SIG-M5 treated with dmso at 0.1 percent for 504 hours (cell line): Measurements from ENCODE around the gene ONECUT3.
"Not testable (repeated sequence)": the region's sequence is repeated elsewhere in the genome, so short reads cannot be mapped to it uniquely, and the experiment has no call there.

Experiments
- DNase-seq: peaks from one replicate; lab custom pipeline; 2025; ENCODE audit not compliant: unreplicated experiment; lab: John Stamatoyannopoulos, UW

The ONECUT3 gene

DNA sequence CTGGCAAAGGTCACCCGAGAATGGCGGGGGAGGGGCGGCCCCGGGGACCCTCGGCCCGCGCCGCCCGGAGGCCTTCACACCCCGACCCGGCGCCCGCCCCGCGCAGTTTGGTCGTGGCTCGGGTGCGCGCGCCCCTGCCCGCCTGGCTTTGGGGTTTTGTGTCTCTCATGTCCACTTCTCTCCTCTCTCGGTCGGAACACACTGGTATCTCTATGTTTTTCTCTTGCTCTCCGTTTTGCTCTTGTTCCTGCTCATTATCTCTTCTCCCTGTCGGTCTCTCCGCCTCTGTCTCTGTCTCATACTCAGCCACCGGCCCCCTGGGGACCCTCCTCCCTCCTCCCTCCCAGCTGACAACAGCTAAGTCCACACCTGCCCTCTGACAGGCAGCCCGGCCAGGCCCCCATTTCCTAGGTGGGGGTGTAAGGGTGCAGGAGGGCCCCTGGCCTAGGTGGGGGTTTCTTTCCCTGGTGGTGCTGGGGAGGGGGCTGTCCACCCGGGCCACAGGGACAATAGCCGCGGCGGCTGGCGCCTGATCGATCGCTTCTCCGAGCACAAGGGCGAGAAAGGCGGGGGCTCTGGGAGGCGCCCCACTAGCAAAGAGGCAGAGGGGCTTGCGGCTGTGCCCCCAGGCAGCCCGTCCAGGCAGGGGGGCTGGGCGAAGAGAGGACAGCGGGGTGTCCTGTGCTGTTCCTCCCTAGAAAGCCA lies 2.3 kb downstream of the ONECUT3 start:
- no peak for DNase-seq

DNA sequence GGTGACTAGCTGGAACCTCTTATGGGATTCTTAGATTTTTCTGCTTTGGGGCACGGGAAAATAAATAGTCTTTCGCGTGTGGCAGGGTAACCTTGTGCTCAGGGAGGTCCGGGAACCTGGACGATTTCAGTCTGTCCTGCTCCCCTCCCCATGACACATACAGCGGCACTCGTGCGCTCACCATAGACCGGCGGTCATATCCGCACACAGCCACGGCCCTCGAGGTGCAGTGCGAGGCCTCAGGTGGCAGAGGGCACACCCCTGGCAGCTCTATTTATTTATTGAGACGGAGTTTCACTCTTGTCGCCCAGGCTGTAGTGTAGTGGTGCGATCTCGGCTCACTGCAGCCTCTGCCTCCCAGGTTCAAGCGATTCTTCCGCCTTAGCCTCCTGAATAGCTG lies 3.0 kb downstream of the ONECUT3 start:
- no peak for DNase-seq

DNA sequence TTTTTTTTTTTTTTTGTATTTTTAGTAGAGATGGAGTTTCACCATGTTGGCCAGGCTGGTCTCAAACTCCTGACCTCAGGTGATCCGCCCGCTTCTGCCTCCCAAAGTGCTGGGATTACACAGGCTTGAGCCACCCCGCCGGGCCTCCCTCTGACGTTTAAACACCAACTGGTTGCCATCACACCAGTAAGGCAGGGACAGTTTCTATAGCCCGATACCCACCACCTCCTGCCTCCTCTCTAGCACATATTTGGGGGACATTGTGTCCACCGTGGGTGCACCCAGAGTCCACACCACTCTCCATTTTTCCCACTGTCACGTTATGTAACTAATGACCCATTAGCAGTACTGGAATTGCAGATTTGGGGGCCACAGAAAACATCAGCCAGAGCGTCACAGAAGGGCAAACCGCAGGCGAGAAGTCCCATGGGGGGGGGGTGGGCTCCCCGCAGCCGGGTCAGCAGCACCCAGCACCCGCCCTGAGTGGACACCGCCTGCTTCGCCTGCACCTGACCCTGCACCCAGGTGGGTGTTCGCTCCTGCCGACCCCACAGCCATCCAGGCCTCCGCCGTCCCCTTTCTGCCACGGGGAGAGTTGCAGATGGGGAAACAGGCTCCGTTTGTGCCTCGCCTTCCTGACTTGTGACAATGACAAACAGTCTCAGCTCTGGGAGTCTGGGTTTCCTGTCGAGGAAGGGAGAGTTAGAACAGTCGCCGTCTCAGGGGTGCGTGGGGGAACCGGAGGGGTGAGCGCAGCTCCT lies 3.6 kb downstream of the ONECUT3 start:
- DNase-seq, result no peak

DNA sequence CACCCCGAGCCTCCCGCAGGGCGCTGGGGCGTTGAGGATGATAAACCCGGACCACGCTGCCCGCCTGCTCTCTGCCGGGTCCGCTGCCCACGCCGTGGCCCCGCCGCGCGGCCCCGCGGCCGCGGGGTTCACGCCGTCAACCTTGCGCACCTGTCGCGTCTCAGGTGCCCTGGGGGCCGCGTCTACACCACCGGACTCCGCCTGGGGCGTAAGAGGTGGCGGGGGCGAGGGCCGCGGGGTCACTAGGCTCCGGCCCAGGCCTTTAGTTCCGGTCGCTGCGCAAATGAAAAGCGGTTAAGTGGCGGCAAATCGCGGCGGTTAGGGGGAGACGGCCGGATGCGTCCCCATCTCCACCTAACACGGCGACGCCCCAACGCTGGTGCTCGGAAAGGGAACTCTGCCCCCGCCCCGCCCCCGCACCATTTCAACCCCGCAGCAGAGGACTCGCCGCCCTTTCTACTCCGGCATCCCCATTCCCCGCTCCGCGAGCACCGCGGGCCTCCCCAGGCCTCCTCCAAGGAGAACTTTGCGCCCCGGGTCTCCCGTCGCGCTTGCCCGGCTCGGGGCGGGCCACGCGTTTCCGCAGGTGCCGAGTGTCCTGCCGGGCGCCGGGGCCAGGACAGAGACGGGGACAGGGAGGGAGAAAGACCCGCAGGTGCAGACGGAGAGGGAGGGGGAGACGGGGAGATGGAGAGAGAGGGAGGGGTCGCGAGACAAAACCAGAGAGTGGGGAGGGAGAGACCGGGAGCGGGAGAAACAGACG lies 4.3 kb downstream of the ONECUT3 start:
- no peak for DNase-seq

DNA sequence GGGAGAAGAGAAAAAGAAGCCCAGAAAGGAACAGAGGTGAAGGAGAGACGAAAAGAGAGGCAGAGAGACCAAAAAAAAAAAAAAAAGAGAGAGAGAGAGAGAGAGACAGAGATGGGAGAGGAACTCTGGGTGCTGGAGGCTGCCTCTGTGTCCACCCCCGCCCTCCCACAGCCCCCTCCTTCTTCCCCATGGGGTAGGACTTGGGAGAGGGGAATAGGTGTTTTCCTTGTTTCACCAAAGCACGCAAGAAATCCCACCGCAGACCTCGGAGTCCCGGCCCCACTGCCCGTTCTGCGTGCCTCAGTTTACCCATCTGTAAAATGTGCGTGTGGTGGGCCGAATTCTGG lies 4.9 kb downstream of the ONECUT3 start:
- no peak for DNase-seq

DNA sequence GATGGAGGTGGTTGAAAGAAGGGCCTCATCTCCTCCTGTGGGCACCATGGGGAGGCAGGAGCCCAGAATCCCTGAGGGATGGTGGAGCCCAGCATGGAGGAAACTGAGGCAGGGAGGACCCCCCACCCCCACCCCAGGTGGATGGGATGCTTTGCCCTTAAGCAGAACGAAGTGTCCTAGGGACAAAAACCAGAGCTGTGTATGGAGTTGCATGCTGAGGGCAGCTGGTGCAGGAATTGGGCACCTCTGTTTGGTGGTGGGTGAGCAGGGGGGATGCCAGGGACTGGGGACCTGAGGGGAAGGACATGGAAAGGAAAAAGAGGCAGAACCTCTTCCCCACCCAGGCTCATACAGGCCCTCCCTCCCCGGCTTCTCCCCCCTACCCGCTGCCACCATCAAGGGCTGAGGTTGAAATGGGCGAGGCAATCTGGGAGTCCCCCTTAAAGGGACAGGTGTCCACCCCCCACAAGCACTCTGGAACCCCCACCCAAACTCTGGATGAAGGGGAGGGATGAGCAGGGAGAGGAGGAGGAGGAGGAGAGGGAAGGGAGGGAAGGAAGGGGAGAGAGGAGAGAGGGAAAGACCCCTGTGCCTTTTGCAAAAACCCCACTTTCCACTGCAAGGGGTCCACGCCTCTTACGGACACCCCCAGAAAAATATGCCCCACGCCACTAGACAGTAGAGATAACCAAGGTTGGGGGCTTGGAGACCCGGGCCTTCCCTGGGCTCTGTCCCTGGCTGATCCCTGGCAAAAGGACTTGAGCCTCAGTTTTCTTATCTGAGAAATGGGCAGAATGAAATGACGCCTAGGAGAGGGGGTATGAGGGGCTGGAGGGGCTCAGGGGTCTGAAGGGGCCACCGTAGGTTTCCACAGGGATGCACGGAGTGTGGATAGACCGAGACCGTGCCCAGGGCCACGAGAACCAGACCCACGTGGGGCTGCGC lies 5.9 kb downstream of the ONECUT3 start:
- no peak for DNase-seq

DNA sequence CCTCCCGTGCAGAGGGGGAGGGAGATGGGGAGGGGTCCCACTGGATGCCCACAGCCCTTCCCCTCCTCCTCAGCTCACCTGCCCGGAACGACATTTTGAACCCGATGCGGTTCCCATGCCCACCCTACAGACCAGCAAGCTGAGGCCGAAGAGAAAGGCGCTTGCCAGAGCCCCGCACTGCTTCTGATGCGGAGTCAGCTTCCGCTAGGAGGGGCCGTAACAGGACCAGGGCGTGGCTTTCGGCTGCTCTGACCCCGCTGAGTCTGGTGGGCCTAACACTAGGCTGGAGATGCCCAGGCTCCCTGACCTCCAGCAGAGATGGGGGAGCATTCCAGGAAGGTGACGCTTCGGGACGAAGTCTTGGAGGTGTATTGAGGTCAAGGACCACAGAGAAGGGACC lies 6.7 kb downstream of the ONECUT3 start:
- DNase-seq, result no peak

DNA sequence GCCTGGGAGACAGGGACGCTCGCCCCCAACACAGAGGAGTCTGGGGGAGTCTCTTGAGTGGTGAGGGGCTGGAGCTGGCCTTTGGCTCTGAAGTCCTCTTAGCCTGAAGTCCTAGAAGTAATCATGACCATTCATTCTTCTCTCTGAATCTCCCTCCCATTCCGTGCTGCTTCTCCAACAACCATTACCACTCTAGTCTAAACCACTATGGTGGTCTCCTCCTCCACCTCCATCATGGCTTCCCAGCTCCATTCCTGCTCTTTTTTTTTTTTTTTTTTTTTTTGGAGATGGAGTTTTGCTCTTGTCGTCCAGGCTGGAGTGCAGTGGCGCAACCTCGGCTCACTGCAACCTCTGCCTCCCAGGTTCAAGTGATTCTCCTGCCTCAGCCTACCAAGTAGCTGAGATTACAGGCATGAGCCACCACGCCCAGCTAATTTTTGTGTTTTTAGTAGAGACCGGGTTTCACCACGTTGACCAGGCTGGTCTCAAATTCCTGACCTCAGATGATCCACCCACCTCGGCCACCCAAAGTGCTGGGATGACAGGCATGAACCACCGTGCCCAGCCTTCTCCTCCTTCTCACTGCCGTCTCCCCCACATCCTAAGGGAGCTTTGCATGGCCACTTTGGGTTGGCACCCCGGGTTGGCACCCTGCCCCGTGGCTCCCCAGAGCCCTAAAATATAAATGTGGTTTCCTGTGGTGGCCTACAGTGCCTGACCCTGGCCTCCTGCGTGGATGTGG lies 7.7 kb downstream of the ONECUT3 start:
- not testable (repeated sequence) for DNase-seq

DNA sequence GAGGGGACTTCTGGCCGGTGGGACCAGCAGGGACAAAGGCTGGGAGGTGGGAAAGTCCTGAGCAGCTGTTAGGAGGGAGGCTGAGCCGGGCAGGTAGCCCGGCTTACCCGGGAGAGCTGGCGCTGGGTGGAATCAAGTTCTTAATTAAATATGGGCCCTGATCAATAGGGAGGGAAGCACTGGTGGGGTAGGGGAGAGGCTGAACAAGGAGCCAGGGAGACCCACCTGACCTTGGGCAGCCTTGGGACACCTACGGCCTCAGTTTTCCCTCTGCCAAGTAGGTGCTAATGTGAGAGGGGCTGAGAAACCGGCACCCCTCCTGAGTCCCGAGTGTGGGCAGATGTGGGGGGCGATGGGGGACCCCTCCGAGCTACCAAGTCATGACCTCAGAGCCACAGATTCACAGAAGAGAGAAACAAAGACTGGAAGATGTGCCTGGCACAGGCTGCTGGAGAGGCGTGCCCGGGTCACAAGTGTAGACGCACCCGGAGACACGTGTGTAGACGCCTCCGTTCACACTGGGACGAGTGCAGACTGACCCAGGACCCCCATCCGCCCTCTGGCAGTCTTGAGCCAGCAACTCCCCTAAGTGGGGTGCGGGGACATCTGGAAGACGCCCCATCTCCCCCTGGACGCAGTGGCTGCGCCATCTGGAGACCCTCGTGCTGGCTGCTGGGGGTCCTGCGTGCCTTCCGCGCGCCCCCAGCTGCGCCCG lies 8.4 kb downstream of the ONECUT3 start:
- no peak for DNase-seq

DNA sequence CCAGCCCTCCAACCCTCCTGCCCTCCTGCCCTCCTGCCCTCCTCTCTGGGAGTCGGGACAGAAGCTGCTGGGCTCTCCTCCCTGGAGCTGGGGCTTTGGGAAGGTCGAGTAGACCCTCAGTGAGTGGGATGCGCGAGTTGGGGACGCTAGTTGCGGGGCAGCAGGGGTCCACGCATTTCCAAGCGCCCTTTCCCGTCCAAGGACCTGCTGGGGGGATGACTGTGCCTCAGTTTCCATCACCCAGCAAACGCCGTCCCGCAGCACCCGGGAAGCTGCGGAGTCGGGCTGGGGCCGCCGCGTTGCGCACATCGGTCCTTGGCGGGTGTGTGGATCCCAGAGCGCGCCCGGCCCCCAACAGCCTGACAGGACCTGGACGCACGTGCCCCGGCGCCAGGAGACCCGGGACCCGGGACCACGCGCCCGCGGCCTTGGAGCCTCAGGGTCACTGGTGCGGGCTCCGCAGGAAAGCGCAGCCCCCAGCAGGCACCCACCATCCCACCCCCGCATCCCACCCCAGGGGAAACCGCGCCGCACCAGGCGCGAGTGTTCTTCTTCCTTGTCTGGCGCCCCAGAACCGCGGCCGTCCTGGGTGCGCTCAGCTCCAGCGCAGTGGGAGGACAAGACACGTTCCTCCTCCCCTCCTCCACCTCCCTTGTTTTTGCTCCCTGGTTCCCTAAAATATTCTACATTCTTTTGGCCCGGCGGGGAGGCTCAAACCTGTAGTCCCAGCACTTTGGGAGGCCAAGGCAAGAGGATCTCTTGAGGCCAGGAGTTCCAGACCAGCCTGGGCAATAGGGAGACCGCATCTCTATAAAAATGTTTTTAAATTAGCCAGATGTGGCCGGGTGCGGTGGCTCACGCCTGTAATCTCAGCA lies 9.2 kb downstream of the ONECUT3 start:
- no peak for DNase-seq

DNA sequence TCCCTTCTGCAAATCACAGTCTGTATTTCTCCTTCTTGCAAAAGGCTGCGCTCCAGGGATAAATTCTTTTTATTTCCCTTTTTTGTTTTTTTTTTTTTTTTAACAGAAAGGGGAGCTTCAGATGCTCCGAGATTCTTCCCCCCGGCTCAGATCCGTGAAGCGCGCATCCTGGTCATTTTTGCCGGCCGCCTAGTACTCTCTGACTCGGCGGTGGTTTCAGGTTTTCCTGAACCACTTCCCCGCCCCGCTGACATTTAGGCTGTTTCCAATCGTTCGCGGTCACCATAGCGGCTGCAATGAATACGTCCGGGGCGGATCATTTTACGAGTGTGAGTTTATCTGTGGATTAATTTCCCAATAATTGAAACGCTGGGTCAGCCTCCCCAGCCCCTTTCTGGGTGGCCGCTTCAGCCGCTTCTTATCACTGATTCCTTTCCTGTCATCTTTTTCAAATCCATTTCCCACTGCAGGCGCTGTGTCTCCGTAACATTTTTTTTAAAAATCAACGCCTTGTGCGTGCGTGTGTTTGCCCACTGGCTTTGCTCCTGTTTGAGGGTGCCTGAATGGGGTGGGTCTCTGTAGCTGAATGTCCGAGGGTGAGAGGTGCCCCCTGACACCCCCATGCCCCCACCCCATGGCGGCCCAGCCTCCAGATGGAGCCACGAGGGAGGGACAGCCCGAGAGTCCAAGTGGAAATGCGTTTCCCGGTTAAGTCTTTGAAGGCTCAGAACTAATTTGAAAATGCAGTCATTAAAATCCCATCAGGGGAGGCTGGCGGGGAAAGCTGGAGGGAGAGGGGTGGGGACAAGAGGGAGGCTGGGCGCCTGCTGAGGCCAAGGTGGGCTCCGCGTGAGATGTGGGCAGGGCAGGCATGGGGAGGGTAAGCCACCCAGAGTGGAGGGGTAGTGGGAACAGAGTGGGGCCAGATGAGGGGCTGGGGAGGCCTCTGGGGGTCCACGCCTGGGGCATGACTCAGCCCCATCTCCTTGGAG lies 10.6 kb downstream of the ONECUT3 start:
- DNase-seq, result no peak

DNA sequence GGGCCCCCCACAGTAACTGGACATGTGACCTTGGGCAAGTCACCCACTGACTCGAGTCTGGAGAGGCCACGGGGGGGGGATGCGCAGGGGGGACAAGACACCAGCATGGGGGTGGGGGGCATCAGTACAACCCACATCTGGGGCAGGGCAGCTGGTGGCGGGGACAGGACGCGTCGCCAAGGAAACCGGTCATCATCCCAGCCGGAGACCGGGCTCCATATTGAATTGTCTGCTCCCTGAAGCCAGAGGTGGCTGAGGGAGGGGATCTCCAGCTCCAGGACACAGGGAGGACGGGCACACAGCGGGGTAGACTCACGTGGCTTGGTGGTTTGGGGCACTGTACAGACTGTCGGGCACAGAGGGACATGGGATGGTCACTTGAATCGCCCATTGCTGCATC lies 11.4 kb downstream of the ONECUT3 start:
- no peak for DNase-seq

DNA sequence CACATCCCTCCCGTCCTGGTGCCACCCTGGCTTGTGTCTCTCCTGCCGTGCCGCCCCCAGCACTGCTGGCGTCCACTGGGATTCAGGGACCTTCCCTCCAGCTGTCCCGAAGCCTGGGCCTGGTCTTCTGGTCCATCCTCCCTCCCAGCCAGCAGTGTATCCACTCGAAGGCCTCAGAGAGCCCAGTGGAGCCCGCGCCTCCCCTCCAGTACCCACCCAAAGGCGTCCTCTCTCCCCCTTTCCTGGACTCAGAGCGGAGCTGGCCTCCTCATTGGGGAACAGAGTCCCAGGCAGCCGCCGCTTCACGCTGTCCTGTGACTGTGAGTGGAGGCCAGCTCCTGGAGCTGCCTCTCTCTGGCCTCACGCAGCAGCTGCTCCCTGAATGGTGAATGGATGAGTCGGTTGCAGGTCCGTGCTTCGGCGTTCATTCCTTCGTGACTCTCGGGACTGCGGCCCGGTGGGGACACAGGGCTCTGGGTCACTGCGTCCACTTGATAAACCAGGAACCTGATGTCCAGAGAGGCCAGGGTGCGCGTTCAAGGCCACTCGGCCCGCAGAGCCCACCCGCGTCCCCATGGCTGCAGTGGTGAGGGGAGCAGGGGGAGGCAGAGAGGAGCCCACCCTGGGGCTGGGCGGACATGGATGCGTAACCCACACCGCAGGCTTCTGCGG lies 12.1 kb downstream of the ONECUT3 start:
- DNase-seq, result no peak

DNA sequence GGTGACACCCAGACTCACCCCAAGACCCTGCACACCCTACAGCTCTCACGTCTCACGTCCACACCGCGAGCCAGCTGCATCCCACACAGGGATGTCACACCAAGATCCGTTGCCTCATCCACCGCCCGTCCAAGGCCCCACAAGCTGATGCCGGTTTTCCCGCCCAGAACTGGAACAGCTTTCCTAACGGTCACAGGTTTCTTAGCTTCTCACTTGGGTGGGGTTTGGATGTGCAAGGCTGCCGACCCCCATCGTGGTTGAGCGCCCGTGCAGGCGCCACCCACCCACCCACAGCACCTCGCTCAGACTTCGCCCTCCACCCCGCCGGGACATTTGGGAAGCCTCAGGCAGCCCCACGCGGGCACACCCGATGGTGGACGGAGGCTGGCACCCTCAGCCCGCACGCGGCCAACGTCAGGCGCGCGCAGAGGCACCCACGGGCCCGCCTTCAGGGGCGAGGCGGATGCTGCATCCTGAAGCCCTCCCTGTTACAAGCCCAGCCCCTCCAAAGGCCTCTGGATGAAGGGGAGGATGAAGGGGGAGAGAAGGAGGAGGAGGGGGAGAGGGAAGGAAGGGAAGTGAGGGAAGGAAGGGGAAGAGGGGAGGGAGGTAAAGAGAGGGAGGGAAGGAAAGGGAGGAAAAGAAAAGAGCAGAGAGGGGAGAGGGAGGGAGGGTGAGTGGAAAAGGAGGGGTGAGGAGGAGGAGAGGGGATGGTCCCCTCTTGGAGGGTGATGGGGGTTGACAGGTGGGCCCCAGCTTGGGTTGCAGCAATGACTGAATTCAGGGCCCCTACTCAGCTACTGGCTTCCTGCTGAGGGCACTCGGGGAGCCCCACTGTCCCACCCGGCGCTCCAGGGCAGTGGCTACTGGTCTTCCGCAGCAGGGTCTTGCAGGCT lies 12.8 kb downstream of the ONECUT3 start:
- no peak for DNase-seq

DNA sequence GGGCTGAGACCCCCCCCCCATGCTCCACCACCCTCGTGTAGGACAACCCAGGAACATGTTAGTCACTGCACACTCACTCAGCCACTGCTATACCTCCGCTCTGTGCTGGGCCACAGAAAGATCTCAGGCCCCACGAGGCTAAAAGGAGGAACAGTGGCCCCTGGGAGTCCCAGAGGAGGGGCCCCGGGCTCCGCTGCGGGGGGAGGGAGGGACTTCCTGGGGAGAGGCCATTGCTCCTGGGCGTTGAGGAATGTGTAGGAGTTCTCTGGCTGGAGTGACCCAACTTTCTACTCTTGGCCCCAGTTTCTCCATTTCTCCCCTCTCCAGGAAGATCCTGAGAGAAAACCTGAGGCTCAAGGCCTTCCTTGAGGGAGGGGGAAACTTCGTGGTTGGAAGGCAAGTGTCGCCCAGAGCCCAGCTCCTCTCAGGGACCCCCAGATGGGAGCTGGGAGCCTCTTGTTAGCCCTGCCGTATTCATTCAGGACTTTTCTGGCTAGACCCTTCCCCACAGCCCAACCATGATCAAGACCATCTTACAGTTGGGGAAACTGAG lies 13.6 kb downstream of the ONECUT3 start:
- DNase-seq, result no peak
